Activated naive CD4-positive, alpha-beta T cell treated with anti-CD3 and anti-CD28 coated beads, Interleukin-2, amount 50 U/mL, for 72 hours (primary cell): ENCODE measurements around the gene DEUP1. TPM values are rescaled to one million over a fixed set of nuclear protein-coding genes. Genes with fewer than 3 reads are reported as not detected.
"Not testable (repeated sequence)": the region's sequence is repeated elsewhere in the genome, so short reads cannot be mapped to it uniquely, and the experiment has no call there.

ENCODE experiments used
- ATAC-seq, 2 donors: fragments of 150-1000 bp; cut with Tn5 transposase; 2 replicates each; pipeline ENCODE4 v1.10.0; 2021; ENCODE audit warnings: mild to moderate bottlenecking in 2 of 2, moderate library complexity in 2 of 2
- DNase-seq, 2 donors: peaks; one replicate each; pipeline ENCODE4 v3.0.0; 2021 to 2022; ENCODE audit warnings: low spot score in 2 of 2
- H3K27ac Mint-ChIP-seq, 2 donors: one replicate each; pipeline ENCODE4 v1.8.0; 2022; ENCODE audit warnings: mild to moderate bottlenecking in 2 of 2, mixed read lengths in 2 of 2
- H3K36me3 Mint-ChIP-seq, 2 donors: one replicate each; pipeline ENCODE4 v1.8.0; 2022; ENCODE audit warnings: mixed read lengths in 2 of 2
- H3K9me3 Mint-ChIP-seq, 2 donors: one replicate each; pipeline ENCODE4 v1.8.0; 2022; ENCODE audit warnings: mixed read lengths in 2 of 2
- total RNA-seq, 2 donors: library from RNA; stranded (reverse); gene quantifications; one replicate each; pipeline ENCODE4 v1.2.3, GENCODE V29; 2022

DEUP1 gene
- total RNA-seq: not detected

GRCh38 chr11:93330446-93330984 is at the start of gene DEUP1:
DEUP1 (plus strand) TSS chr11:93330742; CDS start chr11:93332260, 1,518 bp downstream.
- no peak within 1 kb of the TSS for H3K27ac Mint-ChIP-seq
- ATAC-seq (peak in 1 of 2 donors; percentile 62), DNase-seq (peak in 1 of 2 donors; percentile 20)
- peaks cover 0 to 6% of the 10 kb centered on the region in 2 donors for H3K36me3 Mint-ChIP-seq
- no peaks in the 10 kb centered on the region for H3K9me3 Mint-ChIP-seq

- Mint-ChIP-seq H3K36me3 (no peaks in the 10 kb centered on the region), H3K9me3 (no peaks in the 10 kb centered on the region), H3K27ac (no peak overlapping the region)
- ATAC-seq (no peak), DNase-seq (no peak)
Measured at GRCh38 chr11:93285430-93285829, 45.1 kb upstream of the DEUP1 start.

- Mint-ChIP-seq H3K27ac (no peak overlapping the region), H3K36me3 (no peaks in the 10 kb centered on the region), H3K9me3 (no peaks in the 10 kb centered on the region)
- ATAC-seq: no peak
- DNase-seq: no peak
Measured at GRCh38 chr11:93287434-93287833, 43.1 kb upstream of the DEUP1 start.

GRCh38 chr11:93288079-93288478 is 42.5 kb upstream of the DEUP1 start:
- DNase-seq: no peak
- H3K9me3 Mint-ChIP-seq: no peaks in the 10 kb centered on the region
- no peaks in the 10 kb centered on the region for H3K36me3 Mint-ChIP-seq
- no peak for ATAC-seq
- H3K27ac Mint-ChIP-seq: no peak overlapping the region

- Mint-ChIP-seq H3K27ac (no peak overlapping the region), H3K36me3 (no peaks in the 10 kb centered on the region), H3K9me3 (no peaks in the 10 kb centered on the region)
- ATAC-seq: no peak
- no peak for DNase-seq
Measured at GRCh38 chr11:93288767-93289166, 41.8 kb upstream of the DEUP1 start.

- H3K36me3 Mint-ChIP-seq: no peaks in the 10 kb centered on the region
- no peaks in the 10 kb centered on the region for H3K9me3 Mint-ChIP-seq
- ATAC-seq (no peak), DNase-seq (no peak)
- no peak overlapping the region for H3K27ac Mint-ChIP-seq
Measured at GRCh38 chr11:93289782-93290463, 40.6 kb upstream of the DEUP1 start.

GRCh38 chr11:93291110-93291509 is 39.4 kb upstream of the DEUP1 start:
- H3K27ac Mint-ChIP-seq: no peak overlapping the region
- H3K9me3 Mint-ChIP-seq: no peaks in the 10 kb centered on the region
- no peak for DNase-seq
- H3K36me3 Mint-ChIP-seq: no peaks in the 10 kb centered on the region
- no peak for ATAC-seq

GRCh38 chr11:93291898-93292297 is 38.6 kb upstream of the DEUP1 start:
- H3K27ac Mint-ChIP-seq: no peak overlapping the region
- no peak for ATAC-seq
- DNase-seq: no peak
- H3K36me3 Mint-ChIP-seq: no peaks in the 10 kb centered on the region
- no peaks in the 10 kb centered on the region for H3K9me3 Mint-ChIP-seq

GRCh38 chr11:93295921-93296575 is 34.5 kb upstream of the DEUP1 start:
- no peak overlapping the region for H3K27ac Mint-ChIP-seq
- H3K36me3 Mint-ChIP-seq: no peaks in the 10 kb centered on the region
- no peaks in the 10 kb centered on the region for H3K9me3 Mint-ChIP-seq
- DNase-seq (no peak), ATAC-seq (no peak)

GRCh38 chr11:93303689-93304088 is 26.9 kb upstream of the DEUP1 start:
- ATAC-seq (no peak), DNase-seq (no peak)
- Mint-ChIP-seq H3K36me3 (peaks cover 0 to 5% of the 10 kb centered on the region in 2 donors), H3K27ac (no peak overlapping the region), H3K9me3 (peaks cover 0 to 12% of the 10 kb centered on the region in 2 donors)

- DNase-seq, H3K27ac Mint-ChIP-seq, ATAC-seq: not testable (repeated sequence)
- peaks cover 14 to 30% of the 10 kb centered on the region in 2 donors for H3K36me3 Mint-ChIP-seq
- peaks cover 19 to 38% of the 10 kb centered on the region in 2 donors for H3K9me3 Mint-ChIP-seq
Measured at GRCh38 chr11:93314399-93314798, 16.1 kb upstream of the DEUP1 start.

GRCh38 chr11:93319224-93319839 is 11.2 kb upstream of the DEUP1 start:
- DNase-seq: no peak
- Mint-ChIP-seq H3K9me3 (peaks cover 16 to 19% of the 10 kb centered on the region in 2 donors), H3K36me3 (peaks cover 6 to 19% of the 10 kb centered on the region in 2 donors), H3K27ac (no peak overlapping the region)
- ATAC-seq: no peak

- Mint-ChIP-seq H3K36me3 (peaks cover 2 to 17% of the 10 kb centered on the region in 2 donors), H3K9me3 (peaks cover 9 to 15% of the 10 kb centered on the region in 2 donors), H3K27ac (no peak overlapping the region)
- no peak for ATAC-seq
- no peak for DNase-seq
Measured at GRCh38 chr11:93320230-93320629, 10.3 kb upstream of the DEUP1 start.

- Mint-ChIP-seq H3K27ac (no peak overlapping the region), H3K9me3 (peaks cover 0 to 6% of the 10 kb centered on the region in 2 donors), H3K36me3 (peaks cover 0 to 14% of the 10 kb centered on the region in 2 donors)
- ATAC-seq (no peak), DNase-seq (no peak)
Measured at GRCh38 chr11:93322207-93322606, 8.3 kb upstream of the DEUP1 start.

- peaks cover 0 to 6% of the 10 kb centered on the region in 2 donors for H3K36me3 Mint-ChIP-seq
- no peak overlapping the region for H3K27ac Mint-ChIP-seq
- ATAC-seq (no peak), DNase-seq (no peak)
- H3K9me3 Mint-ChIP-seq: no peaks in the 10 kb centered on the region
Measured at GRCh38 chr11:93323747-93324146, 6.8 kb upstream of the DEUP1 start.

GRCh38 chr11:93324500-93324899 is 6.0 kb upstream of the DEUP1 start:
- H3K36me3 Mint-ChIP-seq: peaks cover 0 to under 1% of the 10 kb centered on the region in 2 donors
- H3K9me3 Mint-ChIP-seq: no peaks in the 10 kb centered on the region
- no peak overlapping the region for H3K27ac Mint-ChIP-seq
- no peak for ATAC-seq
- DNase-seq: no peak

GRCh38 chr11:93326681-93327080 is 3.9 kb upstream of the DEUP1 start:
- H3K9me3 Mint-ChIP-seq: no peaks in the 10 kb centered on the region
- ATAC-seq (no peak), DNase-seq (no peak)
- H3K27ac Mint-ChIP-seq: no peak overlapping the region
- peaks cover 0 to 6% of the 10 kb centered on the region in 2 donors for H3K36me3 Mint-ChIP-seq
